HepG2 (cell line): Measurements from ENCODE around the gene GPR119. TPM values are rescaled to one million over a fixed set of nuclear protein-coding genes. Genes with fewer than 3 reads are reported as not detected.

Experiments
- ATAC-seq: fragments of 200-7000 bp; cut with Tn5 transposase; 3 replicates; pipeline ENCODE4 v1.9.1; 2020; ENCODE audit warnings: mild to moderate bottlenecking, moderate library complexity
- BruUV-seq: library from RNA; stranded (reverse); fragments of 400-500 nt; replicated peaks from 2 replicates; lab custom pipeline; 2021; lab: Mats Ljungman, UMichigan
- CTCF ChIA-PET: fragments of 300-600 bp; formaldehyde crosslinking; extraction: SDS; loops from one replicate; lab custom pipeline; 2021; ENCODE audit warnings: low total read pairs, inconsistent platforms, low intra/inter-chr PET ratio; lab: Yijun Ruan, JAX
- POLR2A ChIA-PET: fragments of 350-600 bp; sonication (Branson Sonifier 250); formaldehyde crosslinking; loops from one replicate; lab custom pipeline; 2020; ENCODE audit warnings: antibody characterized with exemption, inconsistent platforms; lab: Yijun Ruan, JAX
- DNase-seq: peaks from one replicate; pipeline ENCODE4 v3.0.0-alpha.2; 2015; ENCODE audit warnings: low spot score
- FAIRE-seq: peaks from 3 replicates; lab custom pipeline; 2011; peaks lifted over from hg19 to GRCh38; lab: Jason Lieb, UNC
- H2AFZ ChIP-seq: one replicate; pipeline ENCODE4 v1.6.1; 2011; ENCODE audit warnings: low read length, inconsistent platforms
- H3K27ac ChIP-seq: fragments of 300-600 bp; 3 replicates; pipeline ENCODE4 v1.8.0; 2011; ENCODE audit warnings: mixed run types, mild to moderate bottlenecking, mixed read lengths, low read length, inconsistent platforms; ENCODE audit not compliant: insufficient read depth; ENCODE audit errors: extremely low read length
- H3K27me3 ChIP-seq, 2 experiments: fragments of 200-600 bp in 1 of 2; 2 replicates in 1 of 2; 3 replicates in 1 of 2; pipeline versions ENCODE4 v1.6.0 to v1.8.0; 2011; ENCODE audit warnings: low read length in 2 of 2, mild to moderate bottlenecking in 2 of 2, moderate library complexity in 2 of 2, inconsistent platforms in 1 of 2; ENCODE audit not compliant: insufficient read depth in 2 of 2, control insufficient read depth in 1 of 2
- H3K36me3 ChIP-seq, 2 experiments: fragments of 200-600 bp in 1 of 2; replicated peaks in 1 of 2; 2 replicates in 1 of 2; 3 replicates in 1 of 2; pipeline versions ENCODE4 v1.5.1 to v1.8.0; 2011; ENCODE audit warnings: low read length in 2 of 2, inconsistent platforms in 1 of 2; ENCODE audit not compliant: insufficient read depth in 2 of 2, control insufficient read depth in 1 of 2
- H3K4me1 ChIP-seq: 2 replicates; pipeline ENCODE4 v1.5.1; 2012; ENCODE audit warnings: low read length, inconsistent platforms; ENCODE audit not compliant: insufficient read depth
- H3K4me2 ChIP-seq: 2 replicates; pipeline ENCODE4 v1.6.0; 2011; ENCODE audit warnings: low read depth, low read length, inconsistent platforms
- H3K4me3 ChIP-seq, 3 experiments: fragments of 200-600 bp in 1 of 3; sonication (generic), shearing (Covaris generic) in 1 of 3; replicated peaks in 1 of 3; 2 replicates each; pipeline ENCODE4 v1.5.1; 2011 to 2016; ENCODE audit warnings: low read length in 3 of 3, inconsistent platforms in 2 of 3, low read depth in 2 of 3, mild to moderate bottlenecking in 2 of 3, control low read depth in 1 of 3, mixed read lengths in 1 of 3; ENCODE audit not compliant: insufficient read depth in 1 of 3
- H3K79me2 ChIP-seq: one replicate; pipeline ENCODE4 v1.6.1; 2011; ENCODE audit warnings: low read length, inconsistent platforms; ENCODE audit not compliant: insufficient read depth
- H3K9ac ChIP-seq: 2 replicates; pipeline ENCODE4 v1.6.0; 2011; ENCODE audit warnings: mild to moderate bottlenecking, low read depth, low read length, inconsistent platforms; ENCODE audit not compliant: insufficient read depth
- H3K9me3 ChIP-seq: 2 replicates; pipeline ENCODE4 v1.5.1; 2012; ENCODE audit warnings: mild to moderate bottlenecking, low read length
- H4K20me1 ChIP-seq: 2 replicates; pipeline ENCODE4 v1.6.0; 2011; ENCODE audit warnings: inconsistent platforms, mild to moderate bottlenecking, low read length, moderate library complexity; ENCODE audit not compliant: insufficient read depth
- ATF6 ChIP-seq: sonication (generic); formaldehyde crosslinking; conservative IDR thresholded peaks from 2 replicates; pipeline ENCODE4 v1.4.0; 2020; ENCODE audit warnings: missing genetic modification reagents
- E2F5 ChIP-seq: sonication (generic); formaldehyde crosslinking; conservative IDR thresholded peaks from 2 replicates; pipeline ENCODE4 v1.4.0; 2020; ENCODE audit warnings: missing genetic modification reagents
- GTF2F1 ChIP-seq: fragments of 150-350 bp; IDR thresholded peaks from 2 replicates; pipeline ENCODE4 v1.6.1; 2014; ENCODE audit warnings: low read length
- MAF1 ChIP-seq: sonication (generic); formaldehyde crosslinking; IDR thresholded peaks from 2 replicates; pipeline ENCODE4 v1.5.0; 2020; ENCODE audit warnings: missing genetic modification reagents, borderline replicate concordance
- MEF2D ChIP-seq: sonication (generic); formaldehyde crosslinking; IDR thresholded peaks from 2 replicates; pipeline ENCODE4 v1.5.1; 2020; ENCODE audit warnings: mild to moderate bottlenecking, missing genetic modification reagents
- MIXL1 ChIP-seq: IDR thresholded peaks from 2 replicates; pipeline ENCODE4 v1.6.1; 2016
- POGZ ChIP-seq: sonication (generic); formaldehyde crosslinking; IDR thresholded peaks from 2 replicates; pipeline ENCODE4 v1.4.0; 2020; ENCODE audit warnings: mild to moderate bottlenecking, missing genetic modification reagents
- SATB2 ChIP-seq: sonication (generic); formaldehyde crosslinking; IDR thresholded peaks from 2 replicates; pipeline ENCODE4 v1.5.0; 2020; ENCODE audit warnings: missing genetic modification reagents
- TERF1 ChIP-seq: sonication (generic); formaldehyde crosslinking; IDR thresholded peaks from 2 replicates; pipeline ENCODE4 v1.8.0; 2022; ENCODE audit warnings: mild to moderate bottlenecking, missing genetic modification reagents, moderate library complexity
- ZNF280D ChIP-seq: sonication (generic); formaldehyde crosslinking; IDR thresholded peaks from 2 replicates; pipeline ENCODE4 v1.5.1; 2020; ENCODE audit warnings: mild to moderate bottlenecking, missing genetic modification reagents
- ZNF609 ChIP-seq: sonication (generic); formaldehyde crosslinking; IDR thresholded peaks from 2 replicates; pipeline ENCODE4 v1.4.0; 2020; ENCODE audit warnings: mild to moderate bottlenecking, missing genetic modification reagents, borderline replicate concordance
- WGBS: methylation state at CpG from one replicate; pipeline ENCODE4 v1.1.6; 2017; ENCODE audit warnings: low lambda C conversion rate; 5-methylcytosine and 5-hydroxymethylcytosine counted together
- in situ Hi-C: cut with HindIII; loops from 2 replicates; pipeline ENCODE4 v1.10.0; 2017; ENCODE audit warnings: low pct_unique_long_range_greater_than_20kb; ENCODE audit not compliant: extremely low pct_ligation_motif_present
- intact Hi-C: fragments of 100-400 bp; cut with micrococcal nuclease; formaldehyde crosslinking; loops from one replicate; pipeline ENCODE4 v1.10.0; 2022; ENCODE audit not compliant: unreplicated experiment
- polyA plus RNA-seq, 8 experiments: library from polyadenylated mRNA; depleted of rRNA in 3 of 8; stranded (reverse) in 7 of 8; unstranded in 1 of 8; fragments of >200 nt; fragmentation: Illumina TruSeq in 4 of 8; extraction: Trizol in 4 of 8; gene quantifications; 2 replicates each; pipeline versions ENCODE4 v1.2.1 to v1.2.3, GENCODE V29; 2011 to 2016; ENCODE audit warnings: low read depth in 4 of 8, missing spikeins in 1 of 8, mixed read lengths in 1 of 8; ENCODE audit not compliant: insufficient read depth in 1 of 8
- total RNA-seq, 5 experiments: library from RNA; depleted of rRNA; stranded (reverse); fragments of >200 nt; fragmentation: Illumina TruSeq; extraction: Trizol; gene quantifications; 2 replicates each; pipeline ENCODE4 v1.2.3, GENCODE V29; 2016; ENCODE audit warnings: low read depth in 1 of 5

The GPR119 gene
- total and polyA plus RNA-seq, 2 of the 13 experiments (the other 11 are each of a cell fraction or from before 2014, with no cell fraction given): 2.6 to 5.5 TPM

- TF ChIP-seq ZNF609 (CRISPR knock-in tag) (no peak), GTF2F1 (no peak)
Measured at GRCh38 chrX:130416785-130417184, 31.3 kb upstream of the GPR119 start (continued).

GRCh38 chrX:130415201-130415600, 29.7 kb upstream of the GPR119 start:
- H3K4me3 ChIP-seq: no peak overlapping the region
- no peak for TF ChIP-seq ATF6 (CRISPR knock-in tag)
- TF ChIP-seq E2F5 (CRISPR knock-in tag): no peak
- no peak for TF ChIP-seq ZNF280D (CRISPR knock-in tag)
- no peak for TF ChIP-seq POGZ
- no peak for TF ChIP-seq MIXL1 (CRISPR knock-in tag)
- TF ChIP-seq MEF2D (CRISPR knock-in tag): no peak
- no peak for TF ChIP-seq TERF1
- TF ChIP-seq MAF1 (CRISPR knock-in tag): no peak
- no peak for TF ChIP-seq SATB2

More at GRCh38 chrX:130415201-130415600, 29.7 kb upstream of the GPR119 start:
- Histone ChIP-seq H3K9me3 (no peaks in the 10 kb centered on the region), H3K79me2 (no peaks in the 10 kb centered on the region), H4K20me1 (no peaks in the 10 kb centered on the region), H3K27me3 (no peaks in the 10 kb centered on the region), H3K27ac (no peak overlapping the region), H3K9ac (no peak overlapping the region), H3K4me1 (no peaks in the 10 kb centered on the region), H3K4me2 (no peak overlapping the region), H3K36me3 (peaks cover 1 to 4% of the 10 kb centered on the region in 2 experiments; a peak in 1 of 5 replicates), H2AFZ (no peak overlapping the region)
- DNase-seq (no peak), FAIRE-seq (no peak), ATAC-seq (no peak)
- ChIA-PET POLR2A (no interaction called here), CTCF (no interaction called here)
- intact Hi-C loops: no loop called here
- in situ Hi-C loops: no loop called here
- BruUV-seq: no TSS peak
- whole genome bisulfite sequencing: 97% methylated on average over 3 of the region's 7 CpGs
